Measurements from ENCODE around the gene HECA. TPM values are rescaled to one million over a fixed set of nuclear protein-coding genes. Genes with fewer than 3 reads are reported as not detected.

The HECA gene
- total and polyA plus RNA-seq, 4 donors, result 2.3 to 11.1 (median 5.9) TPM

DNA sequence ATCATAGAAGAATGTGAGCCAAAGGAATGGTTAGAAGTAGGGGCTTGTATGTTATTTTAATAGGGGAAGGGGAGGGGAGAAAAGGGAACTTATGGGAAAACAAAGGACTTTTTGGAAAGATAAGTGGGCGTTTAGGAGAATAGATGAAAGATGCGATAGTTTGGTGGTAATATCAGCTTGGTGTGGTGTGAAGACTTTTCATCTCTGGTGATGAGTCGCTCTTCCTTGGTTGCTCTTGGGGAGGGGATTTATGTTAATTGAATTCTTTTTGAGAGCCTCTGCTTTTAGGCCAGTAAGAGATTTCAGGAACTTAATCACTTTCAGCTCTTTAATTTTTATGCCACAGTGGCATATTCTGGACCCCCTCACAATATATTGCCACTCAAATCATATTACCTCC lies 10.8 kb downstream of the HECA start:
- peaks cover 0 to 18% (median 8%) of the 10 kb centered on the region in 4 donors for H3K4me1 ChIP-seq (ENCODE audit: control insufficient read depth in 4 of 4, insufficient read depth in 4 of 4, low read length in 3 of 4)
- 89% methylated on average over 3 of the region's 3 CpGs for WGBS
- no peaks in the 10 kb centered on the region for H3K9me3 ChIP-seq (ENCODE audit: control insufficient read depth in 4 of 4, low read length in 3 of 4)
- no peak overlapping the region for H3K27ac ChIP-seq (ENCODE audit: low read depth in 1 of 2, low read length in 2 of 2)
- TF ChIP-seq JUND (IDR thresholded peaks at IDR 0.05) (no peak), TAF1 (conservative IDR thresholded peaks at IDR 0.05) (no peak), REST (IDR thresholded peaks at IDR 0.05) (no peak), NR2F2 (IDR thresholded peaks at IDR 0.05) (no peak), RAD21 (IDR thresholded peaks at IDR 0.05) (no peak), YY1 (IDR thresholded peaks at IDR 0.05) (no peak), GABPA (IDR thresholded peaks at IDR 0.05 in 1 of 2, conservative IDR thresholded peaks at IDR 0.05 in 1 of 2) (no peak), SP1 (IDR thresholded peaks at IDR 0.05) (no peak), EGR1 (IDR thresholded peaks at IDR 0.05; ENCODE audit: low read depth in 2 of 2) (no peak), FOXA1 (IDR thresholded peaks at IDR 0.05) (no peak), HNF4G (IDR thresholded peaks at IDR 0.05) (no peak), FOXA2 (IDR thresholded peaks at IDR 0.05) (no peak), RXRA (IDR thresholded peaks at IDR 0.05) (no peak), HNF4A (conservative IDR thresholded peaks at IDR 0.05) (no peak)
- TF ChIP-seq, protein P1, sequence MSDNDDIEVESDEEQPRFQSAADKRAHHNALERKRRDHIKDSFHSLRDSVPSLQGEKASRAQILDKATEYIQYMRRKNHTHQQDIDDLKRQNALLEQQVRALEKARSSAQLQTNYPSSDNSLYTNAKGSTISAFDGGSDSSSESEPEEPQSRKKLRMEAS (IDR thresholded peaks at IDR 0.05), result no peak
- TF ChIP-seq, protein P2, sequence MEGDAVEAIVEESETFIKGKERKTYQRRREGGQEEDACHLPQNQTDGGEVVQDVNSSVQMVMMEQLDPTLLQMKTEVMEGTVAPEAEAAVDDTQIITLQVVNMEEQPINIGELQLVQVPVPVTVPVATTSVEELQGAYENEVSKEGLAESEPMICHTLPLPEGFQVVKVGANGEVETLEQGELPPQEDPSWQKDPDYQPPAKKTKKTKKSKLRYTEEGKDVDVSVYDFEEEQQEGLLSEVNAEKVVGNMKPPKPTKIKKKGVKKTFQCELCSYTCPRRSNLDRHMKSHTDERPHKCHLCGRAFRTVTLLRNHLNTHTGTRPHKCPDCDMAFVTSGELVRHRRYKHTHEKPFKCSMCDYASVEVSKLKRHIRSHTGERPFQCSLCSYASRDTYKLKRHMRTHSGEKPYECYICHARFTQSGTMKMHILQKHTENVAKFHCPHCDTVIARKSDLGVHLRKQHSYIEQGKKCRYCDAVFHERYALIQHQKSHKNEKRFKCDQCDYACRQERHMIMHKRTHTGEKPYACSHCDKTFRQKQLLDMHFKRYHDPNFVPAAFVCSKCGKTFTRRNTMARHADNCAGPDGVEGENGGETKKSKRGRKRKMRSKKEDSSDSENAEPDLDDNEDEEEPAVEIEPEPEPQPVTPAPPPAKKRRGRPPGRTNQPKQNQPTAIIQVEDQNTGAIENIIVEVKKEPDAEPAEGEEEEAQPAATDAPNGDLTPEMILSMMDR (IDR thresholded peaks at IDR 0.05; ENCODE audit: low read depth, low read length, missing input control), result no peak
- TF ChIP-seq, protein P3, sequence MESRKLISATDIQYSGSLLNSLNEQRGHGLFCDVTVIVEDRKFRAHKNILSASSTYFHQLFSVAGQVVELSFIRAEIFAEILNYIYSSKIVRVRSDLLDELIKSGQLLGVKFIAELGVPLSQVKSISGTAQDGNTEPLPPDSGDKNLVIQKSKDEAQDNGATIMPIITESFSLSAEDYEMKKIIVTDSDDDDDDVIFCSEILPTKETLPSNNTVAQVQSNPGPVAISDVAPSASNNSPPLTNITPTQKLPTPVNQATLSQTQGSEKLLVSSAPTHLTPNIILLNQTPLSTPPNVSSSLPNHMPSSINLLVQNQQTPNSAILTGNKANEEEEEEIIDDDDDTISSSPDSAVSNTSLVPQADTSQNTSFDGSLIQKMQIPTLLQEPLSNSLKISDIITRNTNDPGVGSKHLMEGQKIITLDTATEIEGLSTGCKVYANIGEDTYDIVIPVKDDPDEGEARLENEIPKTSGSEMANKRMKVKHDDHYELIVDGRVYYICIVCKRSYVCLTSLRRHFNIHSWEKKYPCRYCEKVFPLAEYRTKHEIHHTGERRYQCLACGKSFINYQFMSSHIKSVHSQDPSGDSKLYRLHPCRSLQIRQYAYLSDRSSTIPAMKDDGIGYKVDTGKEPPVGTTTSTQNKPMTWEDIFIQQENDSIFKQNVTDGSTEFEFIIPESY (IDR thresholded peaks at IDR 0.05), result no peak
- H3K27me3 ChIP-seq (ENCODE audit: control insufficient read depth in 4 of 4, insufficient read depth in 4 of 4, low read length in 3 of 4), result no peaks in the 10 kb centered on the region
- no peaks in the 10 kb centered on the region for H3K36me3 ChIP-seq (ENCODE audit: control insufficient read depth in 4 of 4, insufficient read depth in 3 of 4, low read depth in 1 of 4, low read length in 3 of 4)
- no peak for DNase-seq (ENCODE audit: low spot score)
- H3K9ac ChIP-seq (ENCODE audit: low read depth in 1 of 2, low read length in 2 of 2), result no peak overlapping the region
- no peak overlapping the region for H3K4me3 ChIP-seq (ENCODE audit: low read depth in 1 of 3, low read length in 3 of 3)

- Histone ChIP-seq H3K9ac (ENCODE audit: low read depth in 1 of 2, low read length in 2 of 2) (no peak overlapping the region), H3K4me3 (ENCODE audit: low read depth in 1 of 3, low read length in 3 of 3) (no peak overlapping the region), H3K27me3 (ENCODE audit: control insufficient read depth in 4 of 4, insufficient read depth in 4 of 4, low read length in 3 of 4) (no peaks in the 10 kb centered on the region), H3K9me3 (ENCODE audit: control insufficient read depth in 4 of 4, low read length in 3 of 4) (no peaks in the 10 kb centered on the region), H3K4me1 (ENCODE audit: control insufficient read depth in 4 of 4, insufficient read depth in 4 of 4, low read length in 3 of 4) (peaks cover 0 to 18% (median 8%) of the 10 kb centered on the region in 4 donors), H3K27ac (ENCODE audit: low read depth in 1 of 2, low read length in 2 of 2) (no peak overlapping the region), H3K36me3 (ENCODE audit: control insufficient read depth in 4 of 4, insufficient read depth in 3 of 4, low read depth in 1 of 4, low read length in 3 of 4) (no peaks in the 10 kb centered on the region)
- no peak for TF ChIP-seq RXRA (IDR thresholded peaks at IDR 0.05)
- no peak for TF ChIP-seq YY1 (IDR thresholded peaks at IDR 0.05)
- TF ChIP-seq, protein P1 (IDR thresholded peaks at IDR 0.05), result no peak
- TF ChIP-seq TAF1 (conservative IDR thresholded peaks at IDR 0.05), result no peak
- TF ChIP-seq REST (IDR thresholded peaks at IDR 0.05), result no peak
- no peak for TF ChIP-seq HNF4A (conservative IDR thresholded peaks at IDR 0.05)
- TF ChIP-seq, protein P2 (IDR thresholded peaks at IDR 0.05; ENCODE audit: low read depth, low read length, missing input control), result no peak
- 87% methylated on average over 5 of the region's 5 CpGs for WGBS
- DNase-seq (ENCODE audit: low spot score), result no peak
Observed at GRCh38 chr6:139146317-139146726, 11.4 kb downstream of the HECA start.
